HG03025 (cell line): ENCODE data around the gene KCTD7.
A peak's percentile ranks its signal among the peaks of the same experiment; 100 is the strongest.
"Not testable (repeated sequence)": the region's sequence is repeated elsewhere in the genome, so short reads cannot be mapped to it uniquely, and the experiment has no call there.

ENCODE experiments used
- ATAC-seq: cut with Tn5 transposase; IDR thresholded peaks from one replicate; pipeline ENCODE4 v1.9.1; 2021; ENCODE audit warnings: mild to moderate bottlenecking, moderate library complexity; ENCODE audit not compliant: unreplicated experiment, low FRiP score

KCTD7 gene

DNA sequence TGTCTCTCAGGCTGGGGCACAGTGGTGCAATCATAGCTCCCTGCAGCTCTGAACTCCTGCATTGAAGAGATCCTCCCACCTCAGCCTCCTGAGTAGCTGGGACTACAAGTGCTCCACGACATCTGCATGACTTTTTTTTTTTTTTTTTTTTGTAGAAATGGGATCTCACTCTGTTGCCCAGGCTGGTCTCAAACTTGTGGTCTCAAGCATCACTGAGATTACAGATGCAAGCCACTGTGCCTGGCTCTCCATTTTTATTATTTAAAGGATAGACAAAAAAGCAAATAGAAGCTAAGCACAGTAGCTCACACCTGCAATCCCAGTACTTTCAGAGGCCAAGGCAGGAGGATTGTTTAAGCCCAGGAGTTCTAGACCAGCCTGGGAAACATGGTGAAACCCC lies 13.0 kb upstream of the KCTD7 start:
- no peak for ATAC-seq

DNA sequence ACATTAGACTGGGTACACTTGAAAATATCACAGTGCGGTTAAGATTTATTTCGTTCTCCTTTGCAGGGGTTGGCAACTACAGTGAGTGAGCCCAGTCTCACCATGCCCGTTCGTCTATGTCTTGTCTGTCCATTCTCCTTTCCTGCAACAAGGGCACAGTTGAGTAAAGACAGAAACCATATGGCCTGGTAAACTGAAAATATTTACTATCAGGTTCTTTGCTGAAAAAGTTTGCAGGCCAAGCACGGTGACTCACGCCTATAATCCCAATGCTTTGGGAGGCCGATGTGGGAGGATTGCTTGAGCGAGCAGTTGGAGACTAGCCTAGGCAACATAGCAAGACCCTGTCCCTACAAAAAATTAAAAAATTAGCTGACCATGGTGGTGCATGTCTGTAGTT lies 11.4 kb upstream of the KCTD7 start:
- ATAC-seq: no peak

DNA sequence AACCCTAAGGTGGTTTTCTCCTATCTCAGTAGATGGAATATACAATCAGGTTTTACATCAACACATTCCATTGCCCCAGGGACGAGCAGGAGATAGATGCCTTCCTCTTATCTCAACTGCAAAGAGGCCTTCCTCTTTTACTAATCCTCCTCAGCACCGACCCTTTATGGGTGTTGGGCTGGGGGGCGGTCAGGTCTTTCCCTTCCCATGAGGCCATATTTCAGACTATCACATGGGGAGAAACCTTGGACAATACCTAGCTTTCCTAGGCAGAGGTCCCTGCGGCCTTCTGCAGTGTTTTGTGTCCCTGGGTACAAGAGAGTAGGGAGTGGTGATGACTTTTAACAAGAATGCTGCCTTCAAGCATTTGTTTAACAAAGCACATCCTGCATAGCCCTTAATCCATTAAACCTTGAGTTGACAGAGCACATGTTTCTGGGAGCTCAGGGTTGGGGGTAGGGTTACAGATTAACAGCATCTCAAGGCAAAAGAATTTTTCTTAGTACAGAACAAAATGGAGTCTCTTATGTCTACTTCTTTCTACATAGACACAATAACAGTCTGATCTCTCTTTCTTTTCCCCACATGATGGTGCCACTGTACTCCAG lies 9.2 kb upstream of the KCTD7 start:
- ATAC-seq: not testable (repeated sequence)

DNA sequence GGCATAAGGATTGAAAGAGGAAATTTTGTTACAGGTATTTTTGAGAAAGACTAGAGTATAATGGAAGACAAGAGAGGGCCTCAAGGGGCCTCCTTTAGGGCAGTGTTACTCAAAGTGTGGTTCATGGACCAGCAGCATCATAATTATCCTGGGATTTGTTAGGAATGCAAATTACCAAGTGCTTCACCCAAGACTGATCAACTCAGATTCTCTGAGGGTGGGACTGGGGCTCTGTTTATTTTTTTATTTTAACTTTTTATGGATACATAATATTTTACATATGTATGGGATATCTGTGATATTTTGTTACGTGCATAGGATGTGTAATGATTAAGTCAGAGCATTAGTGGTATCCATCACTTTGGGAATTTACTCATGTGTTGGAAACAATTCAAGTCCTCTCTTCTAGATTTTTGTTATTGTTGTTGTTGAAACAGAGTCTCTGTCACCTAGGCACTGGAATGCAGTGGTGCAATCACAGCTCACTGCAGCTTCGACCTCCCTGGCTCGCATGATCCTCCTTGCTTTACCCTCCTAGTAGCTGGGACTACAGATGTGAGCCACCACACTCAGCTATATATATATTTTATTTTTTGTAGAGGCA lies 2.2 kb upstream of the KCTD7 start:
- ATAC-seq: no peak

GRCh38 chr7:66627151-66627681 lies 1.5 kb upstream of the KCTD7 start:
- ATAC-seq: no peak

DNA sequence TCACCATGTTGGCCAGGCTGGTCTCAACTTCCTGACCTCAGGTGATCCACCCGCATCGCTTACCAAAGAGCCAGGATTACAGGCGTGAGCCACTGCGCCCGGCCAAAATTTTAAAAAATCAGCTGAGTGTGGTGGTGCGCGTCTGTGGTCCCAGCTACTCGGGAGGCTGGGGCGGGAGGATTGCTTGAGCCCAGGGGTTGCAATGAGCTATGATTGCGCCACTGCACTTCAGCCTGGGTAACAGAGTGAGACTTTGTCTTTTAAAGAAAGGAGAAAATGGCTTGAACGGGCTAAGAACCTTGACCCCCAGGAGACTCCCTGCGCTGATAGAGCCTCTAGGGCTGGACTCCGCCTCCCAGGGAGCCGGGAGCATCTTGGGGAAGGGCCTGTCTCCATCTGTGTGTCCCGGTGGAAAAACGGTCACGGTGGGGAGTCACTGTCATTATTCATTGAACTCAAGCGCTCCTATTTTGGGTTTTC lies 760 bp upstream of the KCTD7 start:
- ATAC-seq: peak; percentile 0

GRCh38 chr7:66629222-66630062 lies 761 bp downstream of the KCTD7 start:
- no peak for ATAC-seq

- no peak for ATAC-seq
Measured at GRCh38 chr7:66630531-66630930, 1.9 kb downstream of the KCTD7 start.

- ATAC-seq: no peak
Measured at GRCh38 chr7:66631471-66631870, 2.8 kb downstream of the KCTD7 start.

- no peak for ATAC-seq
Measured at GRCh38 chr7:66634816-66635215, 6.1 kb downstream of the KCTD7 start.

DNA sequence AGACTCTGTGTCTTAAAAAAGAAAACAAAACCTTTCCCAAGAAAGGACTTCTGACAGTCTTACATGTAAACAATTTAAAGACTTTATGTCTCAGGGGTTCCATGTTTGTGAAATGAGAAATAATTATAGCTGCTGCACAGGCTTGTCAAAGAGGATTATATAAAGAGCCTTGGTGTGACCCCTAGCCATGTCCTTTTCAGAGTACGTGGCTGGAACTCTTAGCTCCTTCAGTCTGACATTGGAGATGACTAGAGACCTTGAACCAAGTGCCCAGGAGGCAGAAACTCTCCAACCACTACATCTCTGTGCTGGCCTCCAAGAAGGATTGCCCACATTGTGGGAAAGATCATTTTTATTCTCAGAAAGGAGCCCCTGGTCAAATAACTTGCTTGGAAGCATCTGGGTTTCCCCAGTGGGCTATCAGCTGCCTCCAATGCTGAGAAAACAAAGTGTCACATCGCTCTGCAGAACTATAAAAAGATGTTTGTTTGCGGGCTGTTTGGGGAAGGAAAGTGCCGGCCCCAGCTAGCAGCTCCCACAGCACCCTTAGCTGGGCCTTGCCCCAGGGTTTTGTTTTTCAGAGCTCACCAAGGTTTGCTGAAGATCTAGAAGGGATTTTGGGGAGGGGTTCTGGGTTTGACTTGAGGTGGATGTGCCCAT lies 6.8 kb downstream of the KCTD7 start:
- ATAC-seq: not testable (repeated sequence)

DNA sequence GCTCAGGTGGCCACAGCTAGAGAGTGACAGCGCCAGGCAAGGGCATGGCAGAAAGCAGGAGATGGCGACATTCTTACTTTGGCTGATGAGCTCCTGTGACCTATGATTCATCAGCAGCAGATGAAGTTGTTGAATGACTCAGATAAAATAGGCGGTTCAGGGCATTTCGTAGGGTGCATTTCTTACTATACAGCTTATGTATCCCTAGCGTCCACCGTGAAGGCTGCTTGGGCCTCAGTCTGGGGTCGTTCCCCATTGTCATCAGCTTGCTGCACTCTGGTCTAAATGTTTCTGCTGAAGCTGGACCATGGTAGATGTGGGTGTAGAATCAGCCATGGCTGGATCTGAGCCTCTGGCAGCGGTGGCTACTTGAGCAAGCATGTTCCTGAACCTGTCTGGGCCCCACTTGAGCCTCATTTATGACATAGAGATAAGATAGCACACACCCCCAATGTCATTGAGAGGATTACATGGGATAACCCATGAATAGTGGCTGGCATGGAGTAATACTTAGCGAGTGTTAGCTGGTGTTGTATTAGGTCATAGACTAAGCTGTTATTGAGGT lies 7.4 kb downstream of the KCTD7 start:
- not testable (repeated sequence) for ATAC-seq

GRCh38 chr7:66638309-66639099 lies 9.8 kb downstream of the KCTD7 start:
- ATAC-seq: no peak

DNA sequence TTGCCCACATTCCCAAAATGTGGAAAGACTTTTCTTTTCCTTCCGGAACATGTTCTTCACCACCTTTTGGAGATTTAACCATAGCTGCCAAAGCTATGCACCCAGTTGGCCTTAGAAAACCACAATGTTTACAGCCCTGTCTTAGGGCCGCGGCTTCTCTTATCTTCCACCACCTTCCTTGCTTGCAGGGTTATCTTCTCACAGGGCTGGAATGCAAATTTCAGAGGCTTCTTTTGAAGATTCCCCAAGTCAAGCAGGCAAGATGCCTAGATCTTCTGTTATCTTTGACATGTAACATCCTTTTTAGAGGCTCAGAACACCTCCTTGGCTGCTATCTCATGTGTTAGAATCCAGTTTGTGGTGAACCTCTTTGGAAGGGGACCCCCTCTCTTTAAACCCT lies 11.1 kb downstream of the KCTD7 start:
- no peak for ATAC-seq

DNA sequence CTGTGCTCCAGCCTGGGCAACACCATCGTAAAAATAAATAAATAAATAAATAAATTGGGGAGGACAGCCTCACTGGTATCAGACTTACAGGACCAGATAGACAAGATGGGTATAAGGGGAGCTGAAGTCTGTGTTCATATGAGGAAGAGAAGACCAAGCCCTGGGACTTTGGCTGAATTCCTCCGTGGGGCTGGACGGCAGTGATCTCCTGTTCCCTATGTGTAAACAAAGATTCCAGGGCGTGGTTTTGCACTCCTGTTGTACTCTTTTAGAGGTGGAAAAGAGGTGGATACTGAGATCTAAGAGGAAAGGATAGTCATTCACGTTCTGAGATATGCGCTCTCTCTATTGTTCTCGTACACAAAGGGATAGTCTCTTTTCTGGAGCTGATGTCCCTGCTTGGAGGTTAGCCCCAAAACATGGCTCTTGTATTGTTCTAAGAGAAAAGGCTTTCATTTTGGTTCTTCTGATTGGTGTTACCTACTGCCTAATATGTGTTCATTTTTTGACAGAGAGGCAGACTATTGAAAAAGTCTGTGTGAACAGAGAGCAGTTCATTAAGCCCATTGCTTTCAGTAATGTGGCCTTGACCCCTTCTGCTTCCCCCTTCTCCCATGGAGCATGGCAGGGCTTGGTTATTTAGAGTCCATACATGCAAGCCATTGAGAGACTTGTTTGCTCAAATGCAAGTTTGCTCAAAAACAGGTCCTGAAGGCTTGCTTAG lies 12.3 kb downstream of the KCTD7 start:
- no peak for ATAC-seq

- ATAC-seq: no peak
Measured at GRCh38 chr7:66641526-66641871, 12.8 kb downstream of the KCTD7 start.

DNA sequence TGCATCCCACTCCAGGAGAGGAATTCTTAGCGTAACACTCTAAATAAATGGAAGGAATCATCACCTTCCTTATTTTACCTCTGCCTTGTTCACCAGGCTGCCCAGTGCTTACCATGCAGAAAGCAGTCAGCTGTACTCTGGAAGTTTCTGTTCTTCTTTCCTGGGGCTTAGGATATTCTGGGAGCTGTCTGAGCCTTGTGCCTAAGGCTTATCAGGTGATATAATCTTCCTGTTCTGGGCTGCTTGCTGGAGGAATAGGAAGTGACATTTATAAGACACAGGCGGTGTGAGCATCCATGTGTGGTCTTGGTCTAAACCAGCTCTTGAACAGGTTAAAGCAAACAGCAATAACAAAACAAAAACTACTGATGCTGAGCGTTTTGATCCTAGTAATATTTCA lies 13.5 kb downstream of the KCTD7 start:
- no peak for ATAC-seq

GRCh38 chr7:66642932-66643331 lies 14.3 kb downstream of the KCTD7 start:
- no peak for ATAC-seq

DNA sequence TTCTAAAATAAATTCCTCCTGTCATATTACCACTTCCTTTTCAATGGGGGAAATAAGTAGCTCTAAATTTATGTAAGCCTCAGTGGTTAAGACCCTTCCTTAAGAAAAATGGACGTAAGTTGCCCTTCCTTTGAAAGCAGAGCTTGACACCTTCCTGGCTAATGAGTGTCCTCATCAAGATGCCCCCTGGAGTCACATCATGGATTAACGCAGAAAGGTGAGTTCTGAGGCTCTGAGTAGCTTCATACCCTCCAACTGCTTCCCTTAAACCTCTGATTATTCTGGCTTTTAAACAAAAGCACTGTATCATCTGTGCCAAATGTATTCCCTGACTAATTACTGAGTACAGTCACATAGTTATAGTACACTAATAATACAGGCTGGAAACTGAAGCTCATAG lies 14.7 kb downstream of the KCTD7 start:
- ATAC-seq: no peak
